Endothelial cell of umbilical vein (primary cell): ENCODE data around the gene CCL1. TPM values are rescaled to one million over a fixed set of nuclear protein-coding genes. Genes with fewer than 3 reads are reported as not detected.

Source experiments
- BruUV-seq: library from RNA; stranded (reverse); fragments of 400-500 nt; replicated peaks from 2 replicates; lab custom pipeline; 2021; lab: Mats Ljungman, UMichigan
- CTCF ChIA-PET: fragments of 300-600, 350-600 bp; sonication (Branson Sonifier 250); formaldehyde crosslinking; loops from one replicate; lab custom pipeline; 2021; ENCODE audit warnings: antibody characterized with exemption, inconsistent platforms; lab: Charles Lee
- POLR2A ChIA-PET: fragments of 300-600, 350-600 bp; sonication (Branson Sonifier 250); formaldehyde crosslinking; loops from one replicate; lab custom pipeline; 2021; ENCODE audit warnings: antibody characterized with exemption, inconsistent platforms; lab: Charles Lee
- DNase-seq: peaks from one replicate; pipeline ENCODE4 v3.0.0-alpha.2; 2011; ENCODE audit warnings: low read depth, low spot score
- FAIRE-seq: peaks from 2 replicates; lab custom pipeline; 2011; peaks lifted over from hg19 to GRCh38; lab: Jason Lieb, UNC
- H2AFZ ChIP-seq: 2 replicates; pipeline ENCODE4 v1.6.0; 2012; ENCODE audit warnings: low read depth, low read length, control low read depth, inconsistent platforms
- H3K27ac ChIP-seq: 2 replicates; pipeline ENCODE4 v1.5.1; 2011; ENCODE audit warnings: low read depth, mild to moderate bottlenecking, control low read depth, low read length, moderate library complexity; ENCODE audit not compliant: insufficient read depth
- H3K27me3 ChIP-seq, 2 experiments: 2 replicates each; pipeline versions ENCODE4 v1.6.0 to v1.6.1; 2011; ENCODE audit warnings: low read length in 2 of 2, mixed read lengths in 1 of 2; ENCODE audit not compliant: control insufficient read depth in 2 of 2, insufficient read depth in 2 of 2
- H3K36me3 ChIP-seq, 2 experiments: 2 replicates in 1 of 2; 3 replicates in 1 of 2; pipeline ENCODE4 v1.5.1; 2011; ENCODE audit warnings: low read length in 2 of 2, mild to moderate bottlenecking in 1 of 2, moderate library complexity in 1 of 2; ENCODE audit not compliant: control insufficient read depth in 2 of 2, insufficient read depth in 2 of 2; ENCODE audit errors: extremely low read depth in 1 of 2
- H3K4me1 ChIP-seq: 3 replicates; pipeline ENCODE4 v1.5.1; 2011; ENCODE audit warnings: mild to moderate bottlenecking, low read length; ENCODE audit not compliant: control insufficient read depth, insufficient read depth; ENCODE audit errors: extremely low read depth
- H3K4me2 ChIP-seq: 2 replicates; pipeline ENCODE4 v1.6.1; 2011; ENCODE audit warnings: low read length, control low read depth, mixed read lengths; ENCODE audit not compliant: insufficient read depth
- H3K4me3 ChIP-seq, 3 experiments: fragments of 200-600 bp in 1 of 3; sonication (generic), shearing (Covaris generic) in 1 of 3; replicated peaks in 1 of 3; 2 replicates each; pipeline ENCODE4 v1.5.1; 2011 to 2016; ENCODE audit warnings: control low read depth in 3 of 3, low read length in 3 of 3, mild to moderate bottlenecking in 2 of 3, inconsistent platforms in 1 of 3, low read depth in 1 of 3, moderate library complexity in 1 of 3; ENCODE audit not compliant: insufficient read depth in 1 of 3
- H3K79me2 ChIP-seq: 2 replicates; pipeline ENCODE4 v1.6.0; 2012; ENCODE audit warnings: low read length, inconsistent platforms; ENCODE audit not compliant: control insufficient read depth, insufficient read depth
- H3K9ac ChIP-seq: replicated peaks from 2 replicates; pipeline ENCODE3; 2011; ENCODE audit warnings: low read length, control low read depth; ENCODE audit not compliant: insufficient read depth; ENCODE audit errors: extremely low read depth
- H3K9me1 ChIP-seq: replicated peaks from 3 replicates; pipeline ENCODE4 v1.6.0; 2011; ENCODE audit warnings: mild to moderate bottlenecking, low read length; ENCODE audit not compliant: control insufficient read depth, insufficient read depth; ENCODE audit errors: extremely low read depth
- H3K9me3 ChIP-seq: replicated peaks from 2 replicates; pipeline ENCODE4 v1.5.1; 2012; ENCODE audit warnings: low read length, inconsistent platforms; ENCODE audit not compliant: control insufficient read depth, insufficient read depth
- H4K20me1 ChIP-seq: replicated peaks from 2 replicates; pipeline ENCODE3; 2011; ENCODE audit warnings: mild to moderate bottlenecking, low read length; ENCODE audit not compliant: control insufficient read depth, insufficient read depth; ENCODE audit errors: extremely low read depth
- EZH2 ChIP-seq: IDR thresholded peaks from 2 replicates; pipeline ENCODE4 v1.6.1; 2012; ENCODE audit warnings: borderline replicate concordance, low read depth, mild to moderate bottlenecking, moderate library complexity, low read length, inconsistent platforms; ENCODE audit not compliant: severe bottlenecking
- FOS ChIP-seq: IDR thresholded peaks from 2 replicates; pipeline ENCODE4 v1.6.1; 2011; ENCODE audit warnings: mild to moderate bottlenecking, low read length, moderate library complexity, borderline replicate concordance; ENCODE audit not compliant: insufficient read depth
- GATA2 ChIP-seq: IDR thresholded peaks from 2 replicates; pipeline ENCODE4 v1.7.0; 2011; ENCODE audit warnings: low read depth, mild to moderate bottlenecking, moderate library complexity, mixed read lengths, low read length; ENCODE audit not compliant: insufficient read length, insufficient read depth
- JUN ChIP-seq: IDR thresholded peaks from 2 replicates; pipeline ENCODE4 v1.6.1; 2011; ENCODE audit warnings: borderline replicate concordance, low read depth; ENCODE audit not compliant: insufficient read length, insufficient read depth
- MYC ChIP-seq: IDR thresholded peaks from one replicate; pipeline ENCODE4 v1.6.1; 2011; ENCODE audit warnings: mild to moderate bottlenecking, low read depth, low read length
- POLR2A ChIP-seq: IDR thresholded peaks from 2 replicates; pipeline ENCODE4 v1.6.1; 2012; ENCODE audit warnings: low read depth, mild to moderate bottlenecking, control low read depth, low read length
- POLR2AphosphoS5 ChIP-seq: IDR thresholded peaks from 2 replicates; pipeline ENCODE4 v1.6.1; 2012; ENCODE audit warnings: low read depth, mild to moderate bottlenecking, control low read depth, low read length, moderate library complexity; ENCODE audit not compliant: insufficient read depth
- dilution Hi-C: fragments of 300-500 bp; cut with MboI; formaldehyde crosslinking; loops from one replicate; pipeline ENCODE4 v1.15.0; 2019; ENCODE audit warnings: low sequenced_read_pairs; ENCODE audit not compliant: extremely low pct_ligation_motif_present
- intact Hi-C: fragments of 100-400 bp; cut with micrococcal nuclease; formaldehyde crosslinking; loops from one replicate; pipeline ENCODE4 v1.10.0; 2022
- polyA plus RNA-seq, 4 experiments: library from polyadenylated mRNA; depleted of rRNA in 3 of 4; stranded (reverse) in 3 of 4; unstranded in 1 of 4; fragments of >200 nt; gene quantifications; 2 replicates each; pipeline versions ENCODE4 v1.2.1 to v1.2.3, GENCODE V29; 2011 to 2012; ENCODE audit warnings: missing spikeins in 1 of 4
- total RNA-seq: library from RNA; stranded (reverse); gene quantifications from 2 replicates; pipeline ENCODE4 v1.2.3, GENCODE V29; 2021
- TF ChIP-seq, protein P1 (sequence below), 2 donors: IDR thresholded peaks; 1 replicate in 1 of 2; 2 replicates in 1 of 2; pipeline ENCODE4 v1.5.1; 2011; ENCODE audit warnings: low read length in 2 of 2, mild to moderate bottlenecking in 2 of 2, moderate library complexity in 2 of 2, control low read depth in 1 of 2, inconsistent platforms in 1 of 2, low read depth in 1 of 2; ENCODE audit not compliant: insufficient read depth in 1 of 2; ENCODE audit errors: extremely low read depth in 1 of 2
- TF ChIP-seq, protein P2 (sequence below): IDR thresholded peaks from 2 replicates; pipeline ENCODE4 v1.6.1; 2011; ENCODE audit not compliant: insufficient read depth, insufficient read length

CCL1 gene
- total and polyA plus RNA-seq, 2 donors (not counting 3 experiments of a cell fraction or from before 2014, with no cell fraction given) = not detected

DNA sequence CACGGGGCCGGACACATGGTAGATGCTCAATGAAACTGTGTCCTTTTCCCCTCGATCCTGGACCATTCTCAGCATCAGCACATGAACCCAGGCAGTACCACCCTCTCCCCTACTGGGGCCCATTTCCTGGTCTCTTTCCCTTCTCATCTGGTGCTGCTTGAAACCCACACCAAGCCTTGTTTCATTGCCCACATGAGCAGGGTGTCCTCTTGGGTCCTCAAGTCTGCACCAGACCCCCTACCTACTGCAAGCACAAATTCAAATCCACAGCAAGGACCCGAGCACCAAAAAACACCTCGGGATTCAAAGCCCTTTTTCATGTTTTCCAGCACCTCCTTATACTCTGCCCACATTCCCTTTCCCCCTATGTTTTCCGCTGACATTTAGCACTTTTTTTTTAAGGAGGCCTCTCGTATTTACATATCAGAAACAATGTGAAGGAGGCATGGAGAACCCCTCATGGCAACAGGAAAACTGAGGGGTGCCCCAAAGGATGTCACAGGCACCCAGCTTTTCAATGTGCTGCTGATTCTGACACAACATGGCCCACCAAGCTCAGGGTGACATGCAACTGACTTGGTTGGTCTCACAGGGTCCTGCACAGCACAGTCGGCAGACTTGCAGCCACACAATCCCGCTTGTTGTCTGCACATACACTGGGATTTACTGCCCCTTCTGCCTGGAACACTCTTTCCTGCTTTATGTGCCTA is 4.6 kb upstream of the CCL1 start:
- DNase-seq (no peak), FAIRE-seq (no peak)
- H4K20me1 ChIP-seq = no peaks in the 10 kb centered on the region
- H3K4me3 ChIP-seq = no peak overlapping the region
- no peaks in the 10 kb centered on the region for H3K27me3 ChIP-seq
- ChIA-PET CTCF (interaction anchor here (0.8 to 2.6 kb wide), 9 partner anchors 9 to 196 kb away, joined by 3 to 8 read pairs (median 4); no protein-coding TSS in a partner anchor), POLR2A (no interaction called here)
- intact Hi-C loops (no loop called here), dilution Hi-C loops (no loop called here)
- H3K4me2 ChIP-seq = no peak overlapping the region
- no peaks in the 10 kb centered on the region for H3K9me1 ChIP-seq
- no peaks in the 10 kb centered on the region for H3K36me3 ChIP-seq
- no peak overlapping the region for H3K27ac ChIP-seq
- TF ChIP-seq POLR2AphosphoS5 = no peak
- TF ChIP-seq JUN = no peak
- TF ChIP-seq EZH2 = no peak
- no peak for TF ChIP-seq POLR2A
- TF ChIP-seq, protein P1, sequence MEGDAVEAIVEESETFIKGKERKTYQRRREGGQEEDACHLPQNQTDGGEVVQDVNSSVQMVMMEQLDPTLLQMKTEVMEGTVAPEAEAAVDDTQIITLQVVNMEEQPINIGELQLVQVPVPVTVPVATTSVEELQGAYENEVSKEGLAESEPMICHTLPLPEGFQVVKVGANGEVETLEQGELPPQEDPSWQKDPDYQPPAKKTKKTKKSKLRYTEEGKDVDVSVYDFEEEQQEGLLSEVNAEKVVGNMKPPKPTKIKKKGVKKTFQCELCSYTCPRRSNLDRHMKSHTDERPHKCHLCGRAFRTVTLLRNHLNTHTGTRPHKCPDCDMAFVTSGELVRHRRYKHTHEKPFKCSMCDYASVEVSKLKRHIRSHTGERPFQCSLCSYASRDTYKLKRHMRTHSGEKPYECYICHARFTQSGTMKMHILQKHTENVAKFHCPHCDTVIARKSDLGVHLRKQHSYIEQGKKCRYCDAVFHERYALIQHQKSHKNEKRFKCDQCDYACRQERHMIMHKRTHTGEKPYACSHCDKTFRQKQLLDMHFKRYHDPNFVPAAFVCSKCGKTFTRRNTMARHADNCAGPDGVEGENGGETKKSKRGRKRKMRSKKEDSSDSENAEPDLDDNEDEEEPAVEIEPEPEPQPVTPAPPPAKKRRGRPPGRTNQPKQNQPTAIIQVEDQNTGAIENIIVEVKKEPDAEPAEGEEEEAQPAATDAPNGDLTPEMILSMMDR (IDR thresholded peaks at IDR 0.05; ENCODE audit: extremely low read depth in 1 of 2, insufficient read depth in 1 of 2, low read depth in 1 of 2, low read length in 2 of 2) = no peak
- TF ChIP-seq GATA2 = no peak
- no peak for TF ChIP-seq MYC
- TF ChIP-seq, protein P2, sequence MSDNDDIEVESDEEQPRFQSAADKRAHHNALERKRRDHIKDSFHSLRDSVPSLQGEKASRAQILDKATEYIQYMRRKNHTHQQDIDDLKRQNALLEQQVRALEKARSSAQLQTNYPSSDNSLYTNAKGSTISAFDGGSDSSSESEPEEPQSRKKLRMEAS = no peak
- no peak for TF ChIP-seq FOS
- no peak overlapping the region for H2AFZ ChIP-seq
- no peaks in the 10 kb centered on the region for H3K9me3 ChIP-seq
- no TSS peak for BruUV-seq
- H3K79me2 ChIP-seq = no peaks in the 10 kb centered on the region
- H3K9ac ChIP-seq = no peak overlapping the region
- peaks cover 8% of the 10 kb centered on the region for H3K4me1 ChIP-seq
